Activated CD8-positive, alpha-beta memory T cell treated with anti-CD3 and anti-CD28 coated beads, Interleukin-2, amount 50 U/mL, for 4 hours (primary cell): ENCODE results near the gene C2orf81.
"Not testable (repeated sequence)": the region's sequence is repeated elsewhere in the genome, so short reads cannot be mapped to it uniquely, and the experiment has no call there.

ENCODE experiments used
- DNase-seq: peaks from one replicate; pipeline ENCODE4 v3.0.0-alpha.2; 2020

C2orf81 gene

GRCh38 chr2:74421221-74421870 lies at the start of gene C2orf81, which contains the start of gene WDR54:
Gene C2orf81 (minus strand): TSS chr2:74421619. CDS start chr2:74421560, 59 bp downstream.
Gene WDR54 (plus strand): TSS chr2:74421730. CDS start chr2:74422154, 424 bp downstream.
- DNase-seq, result peak; percentile 96

GRCh38 chr2:74470742-74471141 lies 49.3 kb upstream of the C2orf81 start:
- not testable (repeated sequence) for DNase-seq

GRCh38 chr2:74464406-74464805 lies 43.0 kb upstream of the C2orf81 start:
- no peak for DNase-seq

- no peak for DNase-seq
These were observed 41.3 kb upstream of the C2orf81 start for GRCh38 chr2:74462786-74463105.

GRCh38 chr2:74462054-74462785 lies 40.8 kb upstream of the C2orf81 start:
- no peak for DNase-seq

GRCh38 chr2:74461187-74462053 lies 40.0 kb upstream of the C2orf81 start:
- no peak for DNase-seq

- not testable (repeated sequence) for DNase-seq
These were observed 38.8 kb upstream of the C2orf81 start for GRCh38 chr2:74460187-74460586.

- not testable (repeated sequence) for DNase-seq
These were observed 38.2 kb upstream of the C2orf81 start for GRCh38 chr2:74459503-74460118.

- DNase-seq, result no peak
These were observed 37.5 kb upstream of the C2orf81 start for GRCh38 chr2:74458938-74459363.

- DNase-seq, result peak; percentile 97
These were observed 36.9 kb upstream of the C2orf81 start, which contains the start of gene WBP1 for GRCh38 chr2:74458132-74458937. Gene WBP1 (plus strand): TSS chr2:74458438. CDS start chr2:74458603, 165 bp downstream.

GRCh38 chr2:74457549-74458131 lies 36.2 kb upstream of the C2orf81 start:
- DNase-seq, result peak; percentile 87

- DNase-seq, result no peak
These were observed 35.7 kb upstream of the C2orf81 start for GRCh38 chr2:74457129-74457548.

- peak; percentile 97 for DNase-seq
These were observed 33.5 kb upstream of the C2orf81 start, which contains the start of gene INO80B for GRCh38 chr2:74454654-74455511. Gene INO80B (plus strand): TSS chr2:74455087. CDS start chr2:74455117, 30 bp downstream.

- no peak for DNase-seq
These were observed 29.3 kb upstream of the C2orf81 start for GRCh38 chr2:74450570-74451190.

- DNase-seq, result no peak
These were observed 27.4 kb upstream of the C2orf81 start for GRCh38 chr2:74448771-74449170.

- no peak for DNase-seq
These were observed 26.0 kb upstream of the C2orf81 start for GRCh38 chr2:74447230-74447999.

- no peak for DNase-seq
These were observed 23.3 kb upstream of the C2orf81 start for GRCh38 chr2:74444498-74445318.
